GM18873 (cell line): ENCODE data around the gene PKDCC.
"Not testable (repeated sequence)": the region's sequence is repeated elsewhere in the genome, so short reads cannot be mapped to it uniquely, and the experiment has no call there.

ENCODE experiments used
- ATAC-seq: cut with Tn5 transposase; IDR thresholded peaks from one replicate; pipeline ENCODE4 v1.9.1; 2021; ENCODE audit warnings: mild to moderate bottlenecking, moderate library complexity, moderate number of reproducible peaks; ENCODE audit not compliant: unreplicated experiment, low FRiP score

PKDCC gene

DNA sequence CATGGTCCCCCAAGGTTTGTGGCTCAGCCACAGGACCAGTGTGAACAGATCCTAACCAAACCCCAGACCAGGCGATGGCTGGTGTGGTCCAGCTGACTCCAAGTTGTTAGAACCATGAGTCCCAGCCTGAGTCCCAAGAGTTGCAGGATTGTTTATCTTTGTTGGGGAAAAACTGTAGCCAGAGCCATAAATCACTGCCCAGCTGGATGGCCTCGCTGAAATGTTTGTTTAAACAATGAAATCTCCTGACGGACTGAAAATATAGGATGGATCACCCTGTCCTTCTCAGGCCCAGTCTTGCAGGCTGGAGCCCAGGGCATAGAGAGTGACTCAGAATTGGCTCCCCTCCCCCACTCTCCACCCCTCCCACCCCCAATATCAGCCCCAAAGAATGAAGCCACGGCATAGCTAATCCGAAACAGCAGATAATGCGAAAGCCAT lies 36.4 kb downstream of the PKDCC start:
- ATAC-seq: no peak

DNA sequence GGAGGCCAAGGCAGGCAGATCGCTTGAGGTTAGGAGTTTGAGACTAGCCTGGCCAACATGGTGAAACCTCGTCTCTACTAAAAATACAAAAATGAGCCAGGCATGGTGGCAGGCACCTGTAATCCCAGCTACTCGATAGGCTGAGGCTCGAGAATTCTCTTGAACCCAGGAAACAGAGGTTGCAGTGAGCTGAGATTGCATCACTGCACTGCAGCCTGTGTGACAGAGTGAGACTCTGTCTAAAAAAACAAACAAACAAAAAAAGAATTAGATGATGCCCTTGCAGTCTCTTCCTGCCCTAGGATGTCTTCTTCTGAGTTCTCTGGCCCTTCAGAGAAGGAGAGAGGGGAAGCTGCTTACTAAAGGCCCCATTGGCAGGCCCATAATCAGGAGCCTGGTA lies 37.2 kb downstream of the PKDCC start:
- not testable (repeated sequence) for ATAC-seq

DNA sequence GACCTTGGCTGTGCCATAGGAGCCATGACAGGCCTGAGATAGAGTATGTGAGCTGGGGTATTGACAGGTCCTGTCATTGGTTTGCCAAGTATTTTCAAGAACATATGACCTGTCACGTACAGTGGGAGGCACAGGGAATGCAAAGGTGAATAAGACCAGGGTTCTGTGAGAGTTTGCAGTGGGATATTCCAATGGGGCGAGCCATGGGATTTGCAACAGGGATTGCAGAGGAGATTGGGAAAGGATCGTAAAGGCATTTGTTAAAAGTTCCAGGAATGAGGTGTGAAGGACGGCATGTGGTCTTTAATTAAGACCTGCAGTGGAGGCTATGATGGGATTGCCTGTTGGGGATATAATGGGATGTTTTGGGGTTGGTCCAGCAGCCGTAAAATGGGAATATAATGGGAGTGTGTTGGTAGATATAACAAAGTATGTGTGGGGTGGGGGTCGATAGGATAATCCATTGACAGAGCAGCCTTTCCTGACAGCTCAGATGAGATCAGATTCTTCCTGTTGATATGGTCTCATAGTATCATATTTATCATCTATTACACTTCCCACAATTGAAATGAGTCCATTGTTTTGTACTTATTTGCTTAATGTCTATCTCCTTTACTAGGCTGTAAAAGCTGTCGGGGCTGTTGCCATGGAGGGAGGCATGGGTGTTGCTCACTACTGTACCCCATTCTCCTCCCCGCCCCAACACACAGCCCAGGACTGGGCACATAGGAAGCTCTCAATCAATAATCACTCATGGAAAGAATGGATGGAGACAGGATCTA lies 38.1 kb downstream of the PKDCC start:
- no peak for ATAC-seq

DNA sequence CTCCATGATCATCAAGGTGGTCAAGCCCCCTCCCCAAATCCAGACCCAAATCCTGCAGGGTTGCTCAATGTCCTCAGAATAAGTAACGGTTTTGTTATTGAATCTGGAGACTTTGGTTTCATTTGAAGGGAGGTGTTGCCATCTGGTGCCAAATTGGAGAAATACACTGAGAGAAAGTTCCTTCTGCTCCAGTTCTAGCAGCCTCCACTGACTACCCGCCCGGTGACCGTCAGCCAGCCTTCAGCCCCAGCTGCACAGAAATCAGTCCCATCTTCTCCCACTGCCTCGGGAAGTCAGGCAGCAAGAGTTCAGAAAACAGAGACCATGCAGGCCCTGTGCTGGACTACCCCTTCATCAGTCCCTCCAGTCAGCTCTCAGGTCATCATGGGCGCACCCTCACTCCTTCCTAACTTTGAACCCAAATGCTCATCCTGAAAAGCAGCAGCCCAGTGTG lies 38.7 kb downstream of the PKDCC start:
- ATAC-seq: no peak

DNA sequence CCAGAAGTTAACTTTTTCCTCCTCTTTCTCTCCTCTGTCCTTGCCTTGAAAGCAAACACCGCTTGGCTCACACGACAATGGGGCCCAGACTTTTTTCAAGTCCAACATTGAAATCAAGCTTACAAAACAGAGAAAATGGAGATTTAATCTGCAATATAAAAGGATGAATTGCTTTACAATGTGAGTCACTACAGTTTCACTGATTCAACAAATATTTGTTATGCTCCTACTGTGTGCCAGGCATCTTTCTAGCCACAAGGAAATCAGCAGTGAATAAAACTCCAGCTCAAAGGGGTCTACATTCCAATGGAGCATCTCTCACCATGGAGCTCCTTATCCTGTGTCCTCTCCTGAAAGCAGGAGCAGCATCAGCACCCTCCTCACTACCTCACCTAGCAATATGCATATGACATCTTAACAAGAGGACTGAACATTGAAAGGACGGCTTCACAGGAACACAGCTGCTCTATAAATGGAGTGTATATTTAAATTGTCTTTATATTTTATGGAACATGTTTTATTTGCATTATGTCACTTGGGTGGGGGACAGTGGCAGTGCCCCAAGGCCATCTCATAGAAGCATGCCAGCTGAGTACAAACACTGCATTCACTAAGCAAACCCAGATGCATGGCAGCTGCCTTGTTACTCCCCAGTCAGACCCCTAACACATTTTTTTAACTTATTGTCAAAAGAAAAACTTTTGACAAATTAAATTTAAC lies 39.5 kb downstream of the PKDCC start:
- ATAC-seq: no peak

DNA sequence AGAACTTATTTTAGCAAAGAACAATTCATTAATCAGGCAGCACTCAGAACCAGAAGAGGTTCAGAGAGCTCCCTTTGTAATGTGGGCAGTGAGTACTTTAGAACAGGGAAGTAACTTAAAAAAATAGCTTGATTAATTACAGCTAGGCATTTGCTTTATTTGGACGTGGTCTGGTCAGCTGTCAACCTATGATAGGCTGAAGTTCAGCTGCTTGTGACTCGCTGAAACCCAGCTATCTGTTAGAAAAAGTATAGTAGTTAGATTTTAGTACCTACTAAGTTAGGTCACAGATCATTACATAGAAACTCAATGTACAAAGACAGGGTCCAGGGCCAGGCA lies 40.0 kb downstream of the PKDCC start:
- no peak for ATAC-seq

DNA sequence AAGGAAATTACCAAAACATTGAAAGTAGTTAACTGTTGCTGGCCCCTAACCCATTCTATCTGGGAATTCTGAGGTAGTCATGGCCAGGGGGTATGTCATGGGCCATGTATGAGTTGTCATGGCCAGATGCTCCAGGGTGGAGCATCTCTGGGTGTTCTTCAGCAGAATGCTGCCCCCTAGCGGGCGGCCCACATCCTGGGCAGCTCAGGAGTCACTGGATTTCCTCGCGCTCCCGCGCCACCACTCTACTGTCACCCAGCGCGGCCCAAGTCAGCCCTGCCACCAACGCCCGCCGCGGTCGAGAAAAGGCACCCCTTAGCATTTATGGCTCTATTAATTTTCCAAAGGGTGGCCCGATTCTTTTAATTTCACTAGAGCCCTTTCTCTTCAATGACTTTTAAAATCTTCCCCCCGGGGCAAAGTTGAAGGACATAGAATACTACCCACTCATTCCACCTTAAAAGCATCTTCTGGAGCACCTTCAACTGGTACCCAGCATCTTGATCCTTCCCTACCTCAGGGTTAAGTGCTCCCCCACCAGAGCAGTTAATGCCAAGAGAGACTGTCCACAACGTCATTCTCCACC lies 41.6 kb downstream of the PKDCC start:
- peak; percentile 76 for ATAC-seq

DNA sequence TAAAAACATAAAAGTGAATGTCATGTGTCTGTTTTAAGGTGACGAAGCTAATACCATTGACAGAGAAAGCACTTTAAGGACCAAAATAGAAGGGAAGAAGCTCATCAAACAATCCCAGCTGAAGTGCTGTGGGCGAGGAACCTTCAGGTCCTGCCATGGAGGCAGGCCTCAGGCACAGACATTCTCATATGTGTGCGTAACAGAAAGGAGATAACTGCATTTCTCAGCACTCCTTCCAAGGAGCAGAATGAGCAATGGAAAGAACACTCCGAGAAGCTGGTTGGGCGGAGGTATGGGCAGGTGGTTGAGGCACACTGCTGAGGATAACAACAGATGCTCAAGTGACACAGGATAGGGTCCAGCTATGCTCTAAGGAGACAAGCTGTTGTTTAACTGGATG lies 42.4 kb downstream of the PKDCC start:
- no peak for ATAC-seq

DNA sequence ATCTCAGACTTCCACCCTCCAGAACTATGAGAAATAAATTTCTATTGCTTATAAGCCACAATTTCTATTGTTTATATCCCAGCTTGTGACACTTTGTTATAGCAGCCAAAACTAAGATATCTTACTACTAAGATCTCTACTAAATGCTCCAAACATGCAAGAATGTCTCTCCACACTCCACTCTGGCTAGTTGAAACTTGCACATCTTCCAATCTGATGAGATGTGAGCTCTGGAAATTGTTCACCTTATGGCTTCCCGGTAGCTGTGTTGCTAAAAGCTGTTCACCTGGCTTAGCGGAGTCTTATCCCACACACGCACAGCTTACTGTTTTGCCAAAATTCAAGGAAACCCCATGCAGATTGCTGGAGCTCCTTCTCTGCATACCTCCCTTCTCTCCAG lies 43.9 kb downstream of the PKDCC start:
- no peak for ATAC-seq

DNA sequence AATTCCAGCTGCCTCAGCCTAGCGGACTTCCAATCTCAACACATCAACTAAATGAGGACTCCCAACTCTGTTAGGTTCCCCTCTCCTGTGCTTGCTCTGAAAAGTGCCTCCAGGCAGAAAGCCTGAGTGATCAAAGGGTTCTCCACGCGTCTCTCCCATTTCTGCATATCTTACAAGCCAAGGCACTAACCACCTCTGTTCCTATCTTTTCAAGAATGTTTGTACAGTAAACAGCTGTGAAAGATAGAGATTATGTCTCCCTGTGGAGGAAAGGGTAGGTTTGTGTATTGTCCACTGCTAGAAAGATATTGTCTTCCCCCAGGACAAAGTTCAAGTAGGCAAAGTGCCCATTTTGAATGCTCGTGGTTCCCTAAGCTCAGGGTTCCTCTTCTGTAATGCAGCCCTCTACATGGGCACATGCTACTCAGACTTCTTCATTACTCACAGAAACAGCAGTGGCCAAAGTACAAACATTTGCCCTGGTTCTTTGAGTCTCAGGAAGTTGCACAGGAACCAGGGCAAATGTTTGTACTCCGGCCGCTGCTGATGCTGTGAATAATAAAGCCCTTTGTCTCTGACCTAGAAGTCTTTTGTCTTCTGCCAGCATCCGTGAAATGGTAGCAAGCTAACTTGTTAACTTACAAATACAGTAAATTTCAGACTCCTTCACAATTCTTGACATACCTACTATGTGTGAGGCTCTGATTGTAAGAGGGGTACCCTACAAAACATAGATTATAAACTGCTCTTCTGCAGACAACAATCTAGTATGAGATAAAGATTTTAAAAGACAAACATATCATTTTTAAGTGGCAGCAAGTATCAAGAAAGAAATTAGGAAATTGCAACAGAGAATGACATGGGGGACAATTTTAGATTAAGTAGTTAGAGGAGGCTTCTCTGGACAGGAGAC lies 44.5 kb downstream of the PKDCC start:
- ATAC-seq: no peak

DNA sequence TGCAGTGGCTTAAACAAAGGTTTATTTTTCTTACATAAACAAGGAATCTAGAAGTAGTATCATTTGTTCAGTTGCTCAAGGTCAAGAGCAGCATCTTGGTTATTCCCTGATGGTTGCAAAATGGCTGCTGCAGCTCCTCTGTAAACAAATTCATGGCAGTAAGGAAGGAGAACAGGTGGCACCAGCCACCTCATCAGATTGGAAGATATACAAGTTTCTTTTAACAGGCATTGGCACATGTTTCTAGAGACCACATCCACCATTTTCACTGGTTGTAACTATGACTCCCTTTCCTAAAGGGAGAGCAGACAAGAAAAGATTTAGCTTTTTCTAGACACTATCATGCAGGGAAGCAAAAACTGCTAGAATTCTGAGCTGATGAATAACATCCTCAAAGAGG lies 46.3 kb downstream of the PKDCC start:
- no peak for ATAC-seq

DNA sequence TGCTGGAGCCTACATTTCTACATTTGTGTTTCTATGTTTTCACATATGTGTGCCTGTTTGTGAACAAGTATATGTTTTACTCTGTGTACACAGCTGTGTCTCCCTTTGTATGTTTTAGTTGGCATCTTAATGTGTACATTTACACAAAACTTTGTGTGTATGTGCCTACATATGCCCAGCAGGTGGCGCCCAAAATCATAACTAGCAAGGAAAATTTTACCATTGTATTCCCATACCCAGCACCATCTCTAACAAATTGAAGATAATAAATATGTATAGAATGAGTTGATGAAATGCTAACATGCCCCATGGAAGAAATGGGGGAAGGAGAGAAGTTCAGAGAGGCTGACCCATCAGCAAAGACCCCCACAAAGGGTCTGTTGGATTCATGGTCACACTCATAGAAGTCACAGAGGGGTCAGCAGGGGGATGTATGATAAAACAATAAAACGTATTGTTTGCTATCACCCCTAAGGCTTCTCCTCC lies 48.1 kb downstream of the PKDCC start:
- ATAC-seq: no peak

DNA sequence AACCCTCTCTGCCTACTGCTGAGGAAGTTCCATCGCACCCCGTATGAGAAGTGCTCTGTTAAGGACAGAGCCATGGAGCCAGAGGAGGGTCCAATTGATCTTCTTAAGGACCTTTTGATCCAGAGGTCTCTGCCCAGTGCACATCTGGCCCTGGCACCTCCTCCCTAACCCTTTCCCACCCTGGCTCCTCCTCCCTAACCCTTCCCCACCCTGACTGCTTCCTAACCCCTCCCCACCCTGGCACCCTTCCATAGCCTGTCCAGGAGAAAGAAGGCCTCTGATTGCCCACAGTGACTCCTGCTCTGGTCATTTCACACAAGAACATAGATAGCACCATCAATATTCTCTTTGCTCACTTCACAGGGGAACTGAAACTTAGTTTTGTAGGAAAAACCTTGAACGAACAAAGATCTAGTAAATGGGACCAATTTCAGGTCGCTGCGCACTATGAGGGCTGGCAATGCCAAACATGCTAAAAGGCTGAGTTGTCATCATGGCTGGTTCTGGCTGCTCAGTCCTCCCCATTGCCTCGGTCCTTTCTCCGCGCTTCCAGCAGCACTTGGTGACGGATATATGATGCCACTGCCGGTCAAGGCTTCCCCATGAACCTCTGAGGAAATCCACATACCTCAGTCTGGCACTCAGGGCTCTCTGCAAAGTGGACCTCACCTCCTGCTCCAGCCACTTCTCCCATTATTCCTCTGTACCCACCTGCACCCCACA lies 49.2 kb downstream of the PKDCC start:
- peak; percentile 45 for ATAC-seq

DNA sequence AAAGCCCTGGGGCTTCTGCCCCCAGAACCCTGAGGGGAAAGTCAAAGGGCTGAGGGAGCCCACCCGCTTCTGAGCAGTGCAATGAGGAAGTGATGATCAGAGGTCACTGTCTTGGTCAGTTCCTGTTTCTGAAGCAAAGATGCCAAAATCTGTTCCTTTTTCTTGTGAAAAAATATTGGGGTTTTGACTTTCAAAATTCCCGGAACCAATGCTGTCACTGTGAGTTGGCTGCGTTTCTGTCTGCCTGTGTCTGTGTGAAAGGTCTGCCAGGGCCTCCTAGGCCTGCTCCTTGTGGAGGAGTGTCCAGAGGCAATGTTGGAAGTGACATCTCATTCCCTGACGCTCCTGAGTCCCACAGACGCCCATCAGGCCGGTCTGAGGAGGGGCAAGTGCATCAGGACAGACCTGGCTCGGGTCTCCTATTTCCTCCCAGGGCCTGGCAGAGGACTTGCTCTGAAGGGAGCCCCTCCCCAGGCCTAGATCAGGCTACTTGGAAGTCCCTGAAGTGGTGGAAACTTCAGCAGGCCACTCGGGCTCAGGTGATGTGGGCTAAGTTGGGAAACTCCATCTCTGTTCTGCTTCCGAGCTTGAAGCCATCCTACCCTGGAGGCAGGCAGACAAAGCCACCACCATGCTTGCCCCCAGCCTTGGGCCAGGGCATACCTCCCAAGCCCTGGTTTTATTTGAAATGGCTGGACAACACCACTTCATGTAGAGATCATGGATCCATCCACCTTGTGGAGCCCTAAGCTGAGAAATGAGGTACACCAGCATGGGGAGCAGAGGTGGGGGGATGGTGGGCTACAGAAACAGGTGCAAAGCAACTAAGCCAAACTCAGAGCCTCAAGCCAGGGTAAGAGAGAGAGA lies 51.0 kb downstream of the PKDCC start:
- no peak for ATAC-seq

DNA sequence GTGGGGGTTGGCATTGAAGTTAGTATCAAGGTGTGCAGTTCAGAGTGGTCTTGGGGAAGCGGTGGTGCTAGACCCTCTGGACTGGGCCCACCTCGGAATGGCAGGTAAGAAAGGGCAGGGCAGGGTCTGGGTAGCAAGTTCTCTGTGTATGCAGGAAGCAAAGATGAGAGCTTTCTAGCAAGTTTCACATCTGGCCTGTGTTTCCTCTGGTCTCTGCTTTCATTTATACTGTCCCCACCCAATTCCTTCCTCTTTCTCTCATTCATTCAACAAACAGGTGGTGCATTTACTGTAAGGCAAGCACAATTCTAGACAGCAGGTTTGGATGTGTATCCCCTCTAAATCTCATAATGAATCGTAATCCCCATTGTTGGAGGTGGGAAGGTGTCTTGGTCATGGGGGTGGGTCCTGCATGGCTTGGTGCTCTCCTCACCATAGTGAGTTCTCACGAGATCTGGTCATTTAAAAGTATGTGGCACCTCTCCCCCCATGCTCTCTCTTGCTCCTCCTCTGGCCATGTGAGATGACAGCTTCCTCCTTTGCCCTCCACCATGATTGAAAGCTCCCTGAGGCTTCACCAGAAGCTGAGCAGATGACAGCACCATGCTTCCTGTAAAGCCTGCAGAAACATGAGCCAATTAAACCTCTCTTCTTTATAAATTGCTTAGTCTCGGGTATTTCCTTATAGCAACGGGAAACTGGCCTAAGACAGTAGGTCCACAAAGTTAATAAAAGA lies 51.8 kb downstream of the PKDCC start:
- ATAC-seq: no peak

DNA sequence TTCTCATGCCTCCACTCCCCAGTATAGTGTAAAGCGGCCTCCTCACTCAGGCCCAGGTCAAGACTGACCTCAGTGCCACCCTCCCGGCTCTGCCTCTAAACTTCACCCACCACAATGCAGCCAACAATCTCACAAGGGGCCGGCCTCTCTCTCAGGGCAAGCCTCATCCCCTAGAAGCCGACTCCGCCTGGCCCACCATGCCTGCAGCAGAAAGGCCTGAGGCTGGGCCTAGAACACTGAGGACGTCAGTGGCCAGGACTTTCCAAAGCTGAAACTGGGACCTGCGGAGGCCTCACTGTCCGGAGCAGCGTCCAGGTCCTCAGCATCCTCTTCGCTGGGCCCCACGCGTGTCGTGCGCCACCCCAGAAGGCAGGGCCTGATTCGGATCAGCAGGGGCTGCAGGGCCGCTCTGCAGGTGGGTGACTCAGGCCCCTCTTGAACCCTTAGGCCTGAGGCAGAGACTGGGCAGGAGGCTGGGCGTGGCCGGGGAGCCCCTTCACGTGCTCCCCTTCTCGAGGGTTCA lies 52.9 kb downstream of the PKDCC start:
- no peak for ATAC-seq

DNA sequence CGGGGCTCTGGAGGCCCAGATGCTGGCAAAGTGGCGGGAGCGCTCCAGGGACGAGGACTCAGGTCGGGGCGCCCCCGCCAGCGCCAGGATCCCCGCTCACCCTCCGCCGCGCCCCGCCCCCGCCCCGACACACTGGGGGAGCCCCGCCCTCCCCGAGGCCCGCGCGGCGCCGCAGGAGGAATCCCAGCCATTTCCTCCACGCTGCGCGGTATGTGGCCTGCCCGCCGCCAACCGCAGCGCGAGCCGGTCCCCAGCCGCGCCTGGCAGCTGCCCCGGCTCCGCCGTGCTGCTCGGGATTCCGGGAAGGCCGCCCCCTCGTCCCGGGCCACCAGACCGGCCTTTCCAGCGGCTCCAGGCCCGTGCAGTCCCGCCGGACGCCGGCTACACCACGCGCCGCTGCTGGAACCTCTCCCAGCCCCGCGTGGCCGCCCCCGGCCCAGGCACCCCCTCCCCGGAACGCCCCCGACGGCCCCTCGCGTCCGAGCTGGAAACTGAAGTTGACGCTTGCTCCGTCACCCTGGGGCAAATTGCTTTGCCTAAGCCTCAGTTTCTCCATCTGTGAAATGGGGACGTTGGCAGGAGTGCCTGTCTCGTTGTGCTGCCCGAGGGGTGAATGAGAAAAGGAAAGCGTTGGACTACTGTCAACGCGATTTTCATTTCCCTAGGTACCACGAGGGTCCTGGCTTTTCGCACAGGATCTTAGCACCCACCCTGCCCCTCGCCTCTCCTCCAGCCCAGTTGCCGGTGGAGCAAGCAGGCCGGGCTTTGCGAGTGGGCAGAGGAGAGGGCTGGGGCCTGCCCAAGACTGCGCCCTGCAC lies 53.6 kb downstream of the PKDCC start:
- ATAC-seq: no peak
